Fibroblast of lung (primary cell): Measurements from ENCODE around the gene OR13C2. TPM values are rescaled to one million over a fixed set of nuclear protein-coding genes. Genes with fewer than 3 reads are reported as not detected.

ENCODE experiments used
- DNase-seq, 2 donors: peaks; one replicate each; pipeline versions ENCODE4 v3.0.0 to v3.0.0-alpha.2; 2010; ENCODE audit warnings: low read depth in 2 of 2
- H2AFZ ChIP-seq: 2 replicates; pipeline ENCODE4 v1.5.1; 2012; ENCODE audit warnings: low read length, control low read depth, inconsistent platforms
- H3K27ac ChIP-seq: 2 replicates; pipeline ENCODE4 v1.5.1; 2011; ENCODE audit warnings: low read length, control low read depth; ENCODE audit not compliant: insufficient read depth
- H3K27me3 ChIP-seq: 2 replicates; pipeline ENCODE4 v1.5.1; 2011; ENCODE audit warnings: mild to moderate bottlenecking, low read length; ENCODE audit not compliant: control insufficient read depth, insufficient read depth
- H3K36me3 ChIP-seq: 2 replicates; pipeline ENCODE4 v1.5.1; 2011; ENCODE audit warnings: low read length; ENCODE audit not compliant: control insufficient read depth, insufficient read depth
- H3K4me1 ChIP-seq: 2 replicates; pipeline ENCODE4 v1.5.1; 2011; ENCODE audit warnings: low read length; ENCODE audit not compliant: control insufficient read depth, insufficient read depth; ENCODE audit errors: extremely low read depth
- H3K4me2 ChIP-seq: 2 replicates; pipeline ENCODE4 v1.5.1; 2011; ENCODE audit warnings: low read length, control low read depth; ENCODE audit not compliant: insufficient read depth; ENCODE audit errors: extremely low read depth
- H3K4me3 ChIP-seq, 4 experiments: fragments of 200-600 bp in 1 of 4; sonication (generic) in 1 of 4; replicated peaks in 1 of 4; 2 replicates each; pipeline ENCODE4 v1.5.1; 2011 to 2016; ENCODE audit warnings: low read length in 4 of 4, low read depth in 3 of 4, mild to moderate bottlenecking in 3 of 4, control low read depth in 2 of 4, inconsistent platforms in 1 of 4, mixed read lengths in 1 of 4; ENCODE audit not compliant: insufficient read depth in 1 of 4; ENCODE audit errors: control extremely low read depth in 1 of 4
- H3K79me2 ChIP-seq: 2 replicates; pipeline ENCODE4 v1.5.1; 2012; ENCODE audit warnings: mild to moderate bottlenecking, low read length, inconsistent platforms; ENCODE audit not compliant: control insufficient read depth, insufficient read depth
- H3K9ac ChIP-seq: 2 replicates; pipeline ENCODE4 v1.5.1; 2011; ENCODE audit warnings: mild to moderate bottlenecking, low read length, control low read depth; ENCODE audit not compliant: insufficient read depth
- H3K9me3 ChIP-seq: 2 replicates; pipeline ENCODE4 v1.5.1; 2012; ENCODE audit warnings: low read depth, low read length; ENCODE audit not compliant: control insufficient read depth, insufficient read depth
- H4K20me1 ChIP-seq: 2 replicates; pipeline ENCODE4 v1.5.1; 2011; ENCODE audit warnings: low read length; ENCODE audit not compliant: control insufficient read depth, insufficient read depth; ENCODE audit errors: extremely low read depth
- CTCF ChIP-seq, 2 donors: IDR thresholded peaks in 1 of 2; conservative IDR thresholded peaks in 1 of 2; 1 replicate in 1 of 2; 2 replicates in 1 of 2; pipeline ENCODE4 v1.5.1; 2011 to 2012; ENCODE audit warnings: low read length in 2 of 2, control low read depth in 1 of 2, inconsistent platforms in 1 of 2, low read depth in 1 of 2, mild to moderate bottlenecking in 1 of 2
- EZH2 ChIP-seq: IDR thresholded peaks from 2 replicates; pipeline ENCODE4 v1.5.1; 2012; ENCODE audit warnings: low read length, control low read depth, mild to moderate bottlenecking; ENCODE audit errors: missing control alignments
- polyA plus RNA-seq, 2 donors: library from polyadenylated mRNA; depleted of rRNA in 1 of 2; stranded (reverse) in 1 of 2; unstranded in 1 of 2; fragments of >200 nt; gene quantifications; 2 replicates each; pipeline ENCODE4 v1.2.1, GENCODE V29; 2011 to 2012; ENCODE audit warnings: missing spikeins in 1 of 2
- total RNA-seq: library from RNA; depleted of rRNA; stranded (reverse); fragments of >200 nt; gene quantifications from 2 replicates; pipeline ENCODE4 v1.2.1, GENCODE V29; 2014

OR13C2 gene
- total and polyA plus RNA-seq, 2 donors (not counting 1 experiment from before 2014, with no cell fraction given), result not detected

- no peak for DNase-seq
- Histone ChIP-seq H3K27me3 (no peaks in the 10 kb centered on the region), H2AFZ (no peak within 1 kb of the TSS), H3K4me2 (no peak within 1 kb of the TSS), H3K79me2 (no peaks in the 10 kb centered on the region), H4K20me1 (no peaks in the 10 kb centered on the region), H3K9me3 (no peaks in the 10 kb centered on the region), H3K27ac (no peak within 1 kb of the TSS), H3K4me1 (no peaks in the 10 kb centered on the region), H3K9ac (no peak within 1 kb of the TSS), H3K36me3 (no peaks in the 10 kb centered on the region), H3K4me3 (no peak within 1 kb of the TSS)
- TF ChIP-seq EZH2 (no peak), CTCF (conservative IDR thresholded peaks at IDR 0.05 in 1 of 2, IDR thresholded peaks at IDR 0.05 in 1 of 2; ENCODE audit: low read depth in 1 of 2, low read length in 2 of 2) (no peak)
These were observed 12.7 kb upstream of the OR13C2 start, which contains the start of gene OR13C9 for GRCh38 chr9:104618104-104618503. OR13C9 (minus strand) TSS chr9:104618204; CDS start chr9:104618204, 0 bp downstream.

- Histone ChIP-seq H3K4me2 (no peak overlapping the region), H3K9me3 (no peaks in the 10 kb centered on the region), H3K4me1 (no peaks in the 10 kb centered on the region), H4K20me1 (no peaks in the 10 kb centered on the region), H3K27me3 (no peaks in the 10 kb centered on the region), H3K36me3 (no peaks in the 10 kb centered on the region), H2AFZ (no peak overlapping the region), H3K9ac (no peak overlapping the region), H3K27ac (no peak overlapping the region), H3K79me2 (no peaks in the 10 kb centered on the region), H3K4me3 (no peak overlapping the region)
- no peak for TF ChIP-seq EZH2
- no peak for TF ChIP-seq CTCF (conservative IDR thresholded peaks at IDR 0.05 in 1 of 2, IDR thresholded peaks at IDR 0.05 in 1 of 2; ENCODE audit: low read depth in 1 of 2, low read length in 2 of 2)
- DNase-seq, result no peak
These were observed 12.0 kb upstream of the OR13C2 start for GRCh38 chr9:104617418-104617817.

- Histone ChIP-seq H3K4me3 (no peak overlapping the region), H3K4me1 (no peaks in the 10 kb centered on the region), H3K4me2 (no peak overlapping the region), H3K9me3 (no peaks in the 10 kb centered on the region), H3K36me3 (no peaks in the 10 kb centered on the region), H2AFZ (no peak overlapping the region), H4K20me1 (no peaks in the 10 kb centered on the region), H3K79me2 (no peaks in the 10 kb centered on the region), H3K27me3 (no peaks in the 10 kb centered on the region), H3K27ac (no peak overlapping the region), H3K9ac (no peak overlapping the region)
- DNase-seq, result no peak
- TF ChIP-seq EZH2, result no peak
- no peak for TF ChIP-seq CTCF (conservative IDR thresholded peaks at IDR 0.05 in 1 of 2, IDR thresholded peaks at IDR 0.05 in 1 of 2; ENCODE audit: low read depth in 1 of 2, low read length in 2 of 2)
These were observed 5.8 kb upstream of the OR13C2 start for GRCh38 chr9:104611213-104611612.
